ENCODE results near the gene ARF5.
A peak's percentile ranks its signal among the peaks of the same experiment; 100 is the strongest.
"Not testable (repeated sequence)": the region's sequence is repeated elsewhere in the genome, so short reads cannot be mapped to it uniquely, and the experiment has no call there.

The ARF5 gene

DNA sequence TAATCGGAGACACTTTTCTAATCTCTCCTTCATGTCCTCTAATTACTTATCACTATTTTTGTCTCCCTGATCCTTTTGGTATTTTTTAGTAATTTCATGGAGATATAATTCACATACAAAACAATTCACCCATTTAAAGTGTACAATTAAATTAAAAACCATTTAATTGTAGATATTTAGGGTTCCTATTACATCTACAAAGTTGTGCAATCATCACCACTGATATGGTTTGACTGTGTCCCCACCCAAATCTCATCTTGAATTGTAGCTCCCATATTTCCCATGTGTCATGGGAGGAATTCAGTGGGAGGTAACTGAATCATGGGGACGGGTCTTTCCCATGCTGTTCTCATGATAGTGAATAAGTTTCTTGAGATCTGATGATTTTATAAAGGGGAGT is 31.8 kb upstream of the ARF5 start:
- no peak for DNase-seq (ENCODE audit: low read depth)
- no peak overlapping the region for H3K4me3 ChIP-seq (ENCODE audit: low read depth, low read length)
- TF ChIP-seq CTCF (conservative IDR thresholded peaks at IDR 0.05; ENCODE audit: low read depth, low read length) = no peak

- DNase-seq (ENCODE audit: low read depth) = peak; percentile 13
- H3K4me3 ChIP-seq (ENCODE audit: low read depth, low read length) = no peak overlapping the region
- TF ChIP-seq CTCF (conservative IDR thresholded peaks at IDR 0.05; ENCODE audit: low read depth, low read length) = no peak
Measured at GRCh38 chr7:127557803-127558202, 30.4 kb upstream of the ARF5 start.

GRCh38 chr7:127566242-127566641 is 22.0 kb upstream of the ARF5 start:
- no peak for TF ChIP-seq CTCF (conservative IDR thresholded peaks at IDR 0.05; ENCODE audit: low read depth, low read length)
- no peak overlapping the region for H3K4me3 ChIP-seq (ENCODE audit: low read depth, low read length)
- DNase-seq (ENCODE audit: low read depth) = no peak

DNA sequence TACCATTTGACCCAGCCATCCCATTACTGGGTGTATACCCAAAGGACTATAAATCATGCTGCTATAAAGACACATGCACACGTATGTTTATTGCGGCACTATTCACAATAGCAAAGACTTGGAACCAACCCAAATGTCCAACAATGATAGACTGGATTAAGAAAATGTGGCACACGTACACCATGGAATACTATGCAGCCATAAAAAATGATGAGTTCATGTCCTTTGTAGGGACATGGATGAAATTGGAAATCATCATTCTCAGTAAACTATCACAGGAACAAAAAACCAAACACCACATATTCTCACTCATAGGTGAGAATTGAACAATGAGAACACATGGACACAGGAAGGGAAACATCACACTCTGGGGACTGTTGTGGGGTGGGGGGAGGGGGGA is 20.2 kb upstream of the ARF5 start:
- not testable (repeated sequence) for DNase-seq (ENCODE audit: low read depth); H3K4me3 ChIP-seq (ENCODE audit: low read depth, low read length)

DNA sequence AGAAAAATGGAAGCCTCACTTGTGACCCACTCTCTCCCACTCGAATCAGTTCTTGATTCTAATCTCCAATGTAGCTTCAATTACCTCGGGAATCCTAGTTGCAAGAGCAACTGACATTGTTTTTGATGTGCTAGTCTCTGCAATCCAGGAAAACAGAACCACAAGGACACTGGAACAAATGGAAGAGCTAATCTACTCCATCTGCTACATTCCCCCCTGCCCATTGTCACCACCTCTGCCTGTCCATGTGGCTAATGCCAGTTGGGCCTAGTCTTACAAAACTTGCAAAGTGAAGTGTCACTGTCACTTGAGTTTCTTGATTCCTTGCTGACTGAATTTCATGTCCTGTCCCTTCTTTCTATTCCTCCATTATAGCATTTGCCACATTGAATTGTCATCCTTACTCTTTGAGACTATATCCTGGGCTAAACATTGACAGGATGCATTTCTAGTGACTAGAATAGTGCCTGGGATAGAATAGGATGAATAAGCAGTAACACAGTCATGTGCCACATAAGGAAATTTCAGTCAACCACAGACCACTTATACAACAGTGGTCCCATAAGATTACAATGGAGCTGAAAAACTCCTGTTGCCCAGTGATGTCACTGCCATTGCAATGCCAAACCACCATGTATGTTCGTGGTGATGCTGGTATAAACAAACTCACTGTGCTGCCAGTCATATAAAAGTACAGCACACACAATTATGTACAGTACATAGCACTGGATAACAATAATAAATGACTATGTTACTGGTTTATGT is 16.3 kb upstream of the ARF5 start:
- no peak for TF ChIP-seq CTCF (conservative IDR thresholded peaks at IDR 0.05; ENCODE audit: low read depth, low read length)
- DNase-seq (ENCODE audit: low read depth) = no peak
- H3K4me3 ChIP-seq (ENCODE audit: low read depth, low read length) = no peak overlapping the region

- peak; percentile 51 for TF ChIP-seq CTCF (conservative IDR thresholded peaks at IDR 0.05; ENCODE audit: low read depth, low read length)
- no peak overlapping the region for H3K4me3 ChIP-seq (ENCODE audit: low read depth, low read length)
- DNase-seq (ENCODE audit: low read depth) = peak; percentile 33
Measured at GRCh38 chr7:127578036-127578684, 10.1 kb upstream of the ARF5 start.

DNA sequence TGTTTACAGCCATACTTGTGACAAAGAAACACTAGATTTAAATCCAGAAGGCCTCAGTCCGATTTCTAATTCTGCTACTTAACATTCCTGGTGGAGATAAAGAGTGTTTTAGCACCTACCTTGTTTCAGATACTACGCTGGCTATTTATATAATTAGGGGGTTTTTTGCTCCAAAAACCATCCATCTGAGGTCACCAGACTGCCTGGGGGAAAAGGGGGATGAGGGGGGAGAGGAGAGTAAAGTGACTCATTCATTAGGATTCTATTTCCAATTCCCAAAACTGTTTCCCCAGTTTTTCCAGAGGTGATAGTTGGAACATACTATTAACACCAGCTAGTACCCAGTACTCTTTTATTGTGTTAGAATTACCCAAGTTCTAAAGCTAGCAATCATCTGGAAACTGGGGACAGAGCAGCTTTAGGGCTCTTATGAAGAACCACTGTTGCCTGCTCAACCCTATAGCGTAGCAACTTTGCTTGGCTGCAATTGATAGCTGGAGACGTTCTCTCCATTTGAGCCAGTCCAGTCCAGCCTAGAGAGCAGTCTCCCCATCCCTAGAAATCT is 9.4 kb upstream of the ARF5 start:
- no peak for DNase-seq (ENCODE audit: low read depth)

More for the DNA sequence above, 9.4 kb upstream of the ARF5 start:
- H3K4me3 ChIP-seq (ENCODE audit: low read depth, low read length) = no peak overlapping the region
- no peak for TF ChIP-seq CTCF (conservative IDR thresholded peaks at IDR 0.05; ENCODE audit: low read depth, low read length)
